H1 (cell line): ENCODE measurements around the gene OR2J1. TPM values are rescaled to one million over a fixed set of nuclear protein-coding genes. Genes with fewer than 3 reads are reported as not detected.

ENCODE experiments used
- CTCF ChIA-PET: fragments of 300-600 bp; sonication (Branson Sonifier 250); formaldehyde crosslinking; loops from one replicate; lab custom pipeline; 2021; ENCODE audit not compliant: partially characterized antibody; lab: Charles Lee
- POLR2A ChIA-PET: fragments of 300-600 bp; sonication (Branson Sonifier 250); formaldehyde crosslinking; loops from one replicate; lab custom pipeline; 2021; ENCODE audit warnings: inconsistent platforms; ENCODE audit not compliant: partially characterized antibody; lab: Charles Lee
- DNase-seq, 2 experiments: peaks; one replicate each; pipeline versions ENCODE4 v3.0.0 to v3.0.0-alpha.2; 2010 to 2022; ENCODE audit warnings: low spot score in 2 of 2, low read depth in 1 of 2, mixed read lengths in 1 of 2
- FAIRE-seq: peaks from 2 replicates; lab custom pipeline; 2011; peaks lifted over from hg19 to GRCh38; lab: Jason Lieb, UNC
- H2AFZ ChIP-seq: 2 replicates; pipeline ENCODE4 v1.8.1; 2012; ENCODE audit warnings: low read length, inconsistent platforms
- H2AK5ac ChIP-seq: 2 replicates; pipeline ENCODE4 v1.6.1; 2013; ENCODE audit warnings: low read depth, low read length
- H2BK120ac ChIP-seq: replicated peaks from 2 replicates; pipeline ENCODE3; 2013; ENCODE audit warnings: low read depth, low read length, inconsistent platforms
- H2BK12ac ChIP-seq: 2 replicates; pipeline ENCODE4 v1.6.1; 2013; ENCODE audit warnings: low read depth, low read length
- H2BK15ac ChIP-seq: 2 replicates; pipeline ENCODE4 v1.6.1; 2013; ENCODE audit warnings: low read length
- H2BK20ac ChIP-seq: 2 replicates; pipeline ENCODE4 v1.6.1; 2013; ENCODE audit warnings: low read length
- H2BK5ac ChIP-seq: 2 replicates; pipeline ENCODE4 v1.6.1; 2013; ENCODE audit warnings: low read depth, low read length
- H3K14ac ChIP-seq: 2 replicates; pipeline ENCODE4 v1.6.1; 2013; ENCODE audit warnings: inconsistent platforms; ENCODE audit not compliant: insufficient read length
- H3K18ac ChIP-seq: 2 replicates; pipeline ENCODE4 v1.6.1; 2013; ENCODE audit warnings: low read length; ENCODE audit errors: extremely low read depth
- H3K23ac ChIP-seq: 2 replicates; pipeline ENCODE4 v1.6.1; 2013; ENCODE audit warnings: inconsistent platforms; ENCODE audit not compliant: insufficient read length
- H3K23me2 ChIP-seq: 2 replicates; pipeline ENCODE4 v1.6.1; 2013; ENCODE audit warnings: low read depth, low read length
- H3K27ac ChIP-seq: 2 replicates; pipeline ENCODE4 v1.6.1; 2011; ENCODE audit warnings: low read depth, low read length, inconsistent platforms
- H3K27me3 ChIP-seq, 4 experiments: replicated peaks in 1 of 4; 1 replicate in 1 of 4; 2 replicates in 3 of 4; pipeline versions ENCODE4 v1.6.1 to v1.8.1; 2011 to 2013; ENCODE audit warnings: low read length in 3 of 4, mild to moderate bottlenecking in 3 of 4, inconsistent platforms in 2 of 4, mixed read lengths in 2 of 4, moderate library complexity in 1 of 4; ENCODE audit not compliant: control insufficient read depth in 3 of 4, insufficient read depth in 3 of 4; ENCODE audit errors: extremely low read depth in 1 of 4
- H3K36me3 ChIP-seq, 4 experiments: 2 replicates each; pipeline versions ENCODE4 v1.6.1 to v1.8.1; 2011 to 2013; ENCODE audit warnings: mild to moderate bottlenecking in 4 of 4, low read length in 3 of 4, moderate library complexity in 2 of 4, control low read depth in 1 of 4, inconsistent platforms in 1 of 4; ENCODE audit not compliant: insufficient read depth in 4 of 4, control insufficient read depth in 2 of 4
- H3K4ac ChIP-seq: replicated peaks from 2 replicates; pipeline ENCODE3; 2013; ENCODE audit warnings: low read length, low read depth, mixed read lengths, inconsistent platforms; ENCODE audit not compliant: insufficient read length
- H3K4me1 ChIP-seq, 4 experiments: replicated peaks in 1 of 4; 1 replicate in 1 of 4; 2 replicates in 3 of 4; pipeline versions ENCODE4 v1.6.1 to v1.8.1; 2011 to 2013; ENCODE audit warnings: low read length in 3 of 4, inconsistent platforms in 2 of 4, mixed read lengths in 1 of 4; ENCODE audit not compliant: insufficient read depth in 4 of 4, control insufficient read depth in 3 of 4
- H3K4me2 ChIP-seq, 2 experiments: 2 replicates each; pipeline versions ENCODE4 v1.6.1 to v1.8.1; 2011 to 2013; ENCODE audit warnings: low read depth in 2 of 2, low read length in 2 of 2, control low read depth in 1 of 2, inconsistent platforms in 1 of 2, mild to moderate bottlenecking in 1 of 2; ENCODE audit not compliant: insufficient read depth in 1 of 2
- H3K4me3 ChIP-seq, 4 experiments: fragments of 200-600, 300-600 bp in 1 of 4; sonication (generic), shearing (Covaris generic), sonication (Bioruptor Twin) in 1 of 4; 2 replicates each; pipeline versions ENCODE4 v1.5.1 to v1.8.1; 2011 to 2016; ENCODE audit warnings: low read length in 4 of 4, low read depth in 3 of 4, control low read depth in 2 of 4, inconsistent platforms in 2 of 4, mild to moderate bottlenecking in 2 of 4, mixed read lengths in 1 of 4, moderate library complexity in 1 of 4; ENCODE audit not compliant: insufficient read depth in 2 of 4; ENCODE audit errors: extremely low read depth in 1 of 4
- H3K56ac ChIP-seq: replicated peaks from 2 replicates; pipeline ENCODE3; 2013; ENCODE audit warnings: low read depth, mild to moderate bottlenecking, mixed read lengths, low read length, inconsistent platforms; ENCODE audit not compliant: insufficient read length
- H3K79me1 ChIP-seq: 2 replicates; pipeline ENCODE4 v1.6.1; 2013; ENCODE audit warnings: low read depth, low read length, control low read depth
- H3K79me2 ChIP-seq, 2 experiments: 2 replicates each; pipeline versions ENCODE4 v1.6.1 to v1.8.1; 2012 to 2013; ENCODE audit warnings: low read length in 2 of 2, mild to moderate bottlenecking in 2 of 2, inconsistent platforms in 1 of 2; ENCODE audit not compliant: insufficient read depth in 2 of 2, control insufficient read depth in 1 of 2
- H3K9ac ChIP-seq, 4 experiments: replicated peaks in 1 of 4; 1 replicate in 1 of 4; 2 replicates in 3 of 4; pipeline versions ENCODE4 v1.6.1 to v1.8.1; 2011 to 2013; ENCODE audit warnings: low read depth in 3 of 4, low read length in 3 of 4, control low read depth in 2 of 4, mild to moderate bottlenecking in 2 of 4, moderate library complexity in 2 of 4, inconsistent platforms in 1 of 4; ENCODE audit errors: extremely low read depth in 1 of 4
- H3K9me3 ChIP-seq, 2 experiments: 2 replicates each; pipeline versions ENCODE4 v1.6.1 to v1.8.1; 2012 to 2013; ENCODE audit warnings: mild to moderate bottlenecking in 2 of 2, moderate library complexity in 2 of 2, control low read depth in 1 of 2, inconsistent platforms in 1 of 2, low read depth in 1 of 2, low read length in 1 of 2, mixed read lengths in 1 of 2; ENCODE audit not compliant: insufficient read depth in 2 of 2
- H4K20me1 ChIP-seq, 2 experiments: replicated peaks in 1 of 2; 2 replicates each; pipeline versions ENCODE3 to v1.8.1; 2011 to 2013; ENCODE audit warnings: inconsistent platforms in 2 of 2, low read length in 2 of 2, mild to moderate bottlenecking in 1 of 2; ENCODE audit not compliant: insufficient read depth in 2 of 2, control insufficient read depth in 1 of 2
- H4K5ac ChIP-seq: 2 replicates; pipeline ENCODE4 v1.6.1; 2013; ENCODE audit warnings: low read length, low read depth, mixed read lengths, inconsistent platforms; ENCODE audit not compliant: insufficient read length
- H4K8ac ChIP-seq: 2 replicates; pipeline ENCODE4 v1.8.0; 2013; ENCODE audit warnings: mild to moderate bottlenecking, moderate library complexity, low read length, inconsistent platforms; ENCODE audit not compliant: insufficient read depth; ENCODE audit errors: extremely low read depth
- H4K91ac ChIP-seq: replicated peaks from 2 replicates; pipeline ENCODE3; 2013; ENCODE audit warnings: low read length, mixed read lengths, inconsistent platforms; ENCODE audit not compliant: insufficient read length
- CEBPB ChIP-seq: IDR thresholded peaks from 2 replicates; pipeline ENCODE4 v1.6.1; 2012; ENCODE audit warnings: low read depth, low read length
- JUND ChIP-seq: IDR thresholded peaks from 2 replicates; pipeline ENCODE4 v1.6.1; 2011; ENCODE audit warnings: mild to moderate bottlenecking, improper control_type of control experiment, low read length
- KDM5A ChIP-seq: fragments of 200-600 bp; IDR thresholded peaks from 2 replicates; pipeline ENCODE4 v1.7.1; 2012; ENCODE audit warnings: mild to moderate bottlenecking, low read length, inconsistent platforms, mixed read lengths
- SUZ12 ChIP-seq: fragments of 200-600 bp; sonication (generic); IDR thresholded peaks from 2 replicates; pipeline ENCODE4 v1.6.1; 2012; ENCODE audit warnings: mild to moderate bottlenecking, inconsistent platforms, low read length, moderate library complexity, mixed read lengths
- TBP ChIP-seq: IDR thresholded peaks from 2 replicates; pipeline ENCODE4 v1.6.1; 2011; ENCODE audit warnings: low read depth, low read length, improper control_type of control experiment
- polyA plus RNA-seq, 7 experiments: library from polyadenylated mRNA; depleted of rRNA in 3 of 7; stranded (reverse) in 5 of 7; unstranded in 2 of 7; fragments of >200 nt in 5 of 7; fragments of 200-250 nt in 2 of 7; gene quantifications; 1 replicate in 5 of 7; 2 replicates in 1 of 7; 4 replicates in 1 of 7; pipeline versions ENCODE4 v1.2.1 to v1.2.3, GENCODE V29; 2011 to 2013; ENCODE audit warnings: missing spikeins in 2 of 7, mixed read lengths in 2 of 7
- total RNA-seq: library from RNA; stranded (reverse); fragmentation: NEBNext Ultra II Directional; extraction: Animal tissue kit (Norgen Biotek cat#: 25700); gene quantifications from 2 replicates; pipeline ENCODE4 v1.2.1, GENCODE V29; 2021
- TF ChIP-seq, protein P1 (sequence below): IDR thresholded peaks from 2 replicates; pipeline ENCODE4 v1.6.1; 2012; ENCODE audit warnings: inconsistent platforms

Gene OR2J1
- total and polyA plus RNA-seq, 2 of the 8 experiments (the other 6 are each of a cell fraction or from before 2014, with no cell fraction given), result not detected

DNA sequence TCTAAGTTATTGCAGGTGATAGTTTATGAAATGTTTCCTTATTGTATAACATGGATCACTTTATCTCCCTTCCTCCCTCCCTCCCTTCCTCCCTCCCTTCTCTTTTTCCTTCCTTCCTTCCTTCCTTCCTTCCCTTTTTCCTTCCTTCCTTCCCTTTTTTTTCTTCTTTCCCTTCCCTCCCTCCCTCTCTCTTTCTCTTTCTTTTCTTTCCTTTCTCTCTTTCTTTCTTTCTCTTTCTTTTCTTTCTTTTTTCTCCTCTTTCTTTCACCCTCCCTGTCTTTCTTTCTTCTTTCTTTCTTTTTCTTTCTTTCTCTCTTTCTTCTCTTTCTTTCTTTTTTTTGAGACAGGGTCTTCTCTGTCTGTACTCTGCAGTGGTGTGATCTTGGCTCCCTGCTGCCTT lies 18.0 kb upstream of the OR2J1 start:
- Histone ChIP-seq H3K23ac (no peak overlapping the region), H3K14ac (no peak overlapping the region), H3K36me3 (no peaks in the 10 kb centered on the region), H3K79me2 (no peaks in the 10 kb centered on the region), H2BK12ac (no peak overlapping the region), H3K56ac (no peak overlapping the region), H3K4ac (no peak overlapping the region), H3K27me3 (no peaks in the 10 kb centered on the region), H3K9ac (no peak overlapping the region), H3K27ac (no peak overlapping the region), H3K4me3 (no peak overlapping the region), H3K18ac (no peak overlapping the region), H2BK5ac (no peak overlapping the region), H4K20me1 (no peaks in the 10 kb centered on the region), H2BK15ac (no peak overlapping the region), H3K23me2 (no peaks in the 10 kb centered on the region), H3K9me3 (no peaks in the 10 kb centered on the region), H4K91ac (no peak overlapping the region), H2AK5ac (no peak overlapping the region), H2BK20ac (no peak overlapping the region), H4K5ac (no peak overlapping the region), H3K4me2 (no peak overlapping the region), H2AFZ (no peak overlapping the region), H4K8ac (no peak overlapping the region), H2BK120ac (no peak overlapping the region), H3K79me1 (no peaks in the 10 kb centered on the region), H3K4me1 (no peaks in the 10 kb centered on the region)
- FAIRE-seq (no peak), DNase-seq (no peak)
- no peak for TF ChIP-seq JUND
- TF ChIP-seq, protein P1, sequence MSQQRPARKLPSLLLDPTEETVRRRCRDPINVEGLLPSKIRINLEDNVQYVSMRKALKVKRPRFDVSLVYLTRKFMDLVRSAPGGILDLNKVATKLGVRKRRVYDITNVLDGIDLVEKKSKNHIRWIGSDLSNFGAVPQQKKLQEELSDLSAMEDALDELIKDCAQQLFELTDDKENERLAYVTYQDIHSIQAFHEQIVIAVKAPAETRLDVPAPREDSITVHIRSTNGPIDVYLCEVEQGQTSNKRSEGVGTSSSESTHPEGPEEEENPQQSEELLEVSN, result no peak
- no peak for TF ChIP-seq SUZ12
- no peak for TF ChIP-seq TBP
- no peak for TF ChIP-seq CEBPB
- no peak for TF ChIP-seq KDM5A
- CTCF ChIA-PET, result interaction anchor here (0.8 kb wide), 1 partner anchor 9 kb away, joined by 4 read pairs; no protein-coding TSS in a partner anchor
- POLR2A ChIA-PET, result no interaction called here
